ENCODE results near the gene UNC5C. TPM values are rescaled to one million over a fixed set of nuclear protein-coding genes. Genes with fewer than 3 reads are reported as not detected.

Gene UNC5C
- total RNA-seq, 2 donors from 2014 or later, result 0.52 to 2.0 TPM

DNA sequence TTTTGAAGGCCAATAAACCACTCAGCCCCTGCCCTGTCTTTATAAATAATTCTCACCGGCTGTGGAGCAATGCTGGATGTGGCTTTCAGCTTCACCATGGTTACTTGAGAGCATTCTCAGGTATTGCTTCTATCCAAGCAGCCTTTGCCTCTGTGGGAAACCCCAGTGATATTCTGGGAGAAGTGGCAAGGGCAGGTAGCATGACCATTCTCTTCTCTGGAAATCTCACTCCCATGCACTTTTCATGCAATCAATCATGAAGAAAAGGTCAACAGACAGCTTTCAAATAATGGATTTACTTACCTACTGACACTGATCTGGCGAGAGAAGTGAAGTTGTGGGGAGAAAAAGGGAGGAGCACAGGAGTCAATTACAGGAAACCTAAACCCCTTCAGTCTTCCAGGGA is 49.5 kb downstream of the UNC5C start:
- Histone ChIP-seq H3K9me3 (no peaks in the 10 kb centered on the region), H3K27me3 (no peaks in the 10 kb centered on the region), H3K36me3 (replicated peaks in 1 of 2; ENCODE audit: insufficient read depth in 1 of 2, low read depth in 2 of 2) (no peaks in the 10 kb centered on the region), H3K27ac (no peak overlapping the region), H3K4me1 (no peaks in the 10 kb centered on the region), H3K4me3 (no peak overlapping the region)
- WGBS, 2 donors, result 60 to 62% methylated on average over 2 of the region's 2 CpGs
- intact Hi-C loops (cut with DNase I), result no loop called here
- TF ChIP-seq CTCF (IDR thresholded peaks at IDR 0.05), result no peak
- TF ChIP-seq POLR2A (IDR thresholded peaks at IDR 0.05), result no peak
- ATAC-seq (no peak), DNase-seq (no peak)

- TF ChIP-seq CTCF (IDR thresholded peaks at IDR 0.05) (no peak), POLR2A (IDR thresholded peaks at IDR 0.05) (no peak)
- Histone ChIP-seq H3K4me3 (no peak overlapping the region), H3K36me3 (replicated peaks in 1 of 2; ENCODE audit: insufficient read depth in 1 of 2, low read depth in 2 of 2) (no peaks in the 10 kb centered on the region), H3K27me3 (no peaks in the 10 kb centered on the region), H3K9me3 (no peaks in the 10 kb centered on the region), H3K27ac (no peak overlapping the region), H3K4me1 (no peaks in the 10 kb centered on the region)
- ATAC-seq, result no peak
- DNase-seq, result no peak
- intact Hi-C loops (cut with DNase I), result no loop called here
Observed at GRCh38 chr4:95494186-95494585, 54.6 kb downstream of the UNC5C start.

DNA sequence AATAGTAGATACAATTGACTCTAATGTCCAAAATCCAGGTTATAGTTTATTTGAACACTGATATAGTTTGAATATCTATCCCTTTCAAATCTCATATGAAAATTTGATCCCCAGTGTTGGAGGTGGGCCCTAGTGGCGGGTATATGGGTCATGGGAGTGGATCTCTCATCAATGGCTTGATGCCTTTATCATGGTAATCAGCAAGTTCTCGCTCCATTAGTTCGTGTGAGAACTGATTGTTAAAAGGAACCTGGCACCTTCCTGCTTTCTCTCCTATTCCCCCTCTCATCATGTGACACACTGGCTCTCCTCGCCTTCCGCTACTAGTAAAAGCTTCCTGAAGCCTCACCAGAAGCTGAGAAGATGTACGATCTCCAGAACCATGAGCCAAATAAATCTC is 70.1 kb downstream of the UNC5C start:
- Histone ChIP-seq H3K27ac (no peak overlapping the region), H3K27me3 (no peaks in the 10 kb centered on the region), H3K4me1 (no peaks in the 10 kb centered on the region), H3K9me3 (no peaks in the 10 kb centered on the region), H3K36me3 (replicated peaks in 1 of 2; ENCODE audit: insufficient read depth in 1 of 2, low read depth in 2 of 2) (no peaks in the 10 kb centered on the region), H3K4me3 (no peak overlapping the region)
- no peak for DNase-seq
- no peak for ATAC-seq
- WGBS, 2 donors, result 77 to 81% methylated on average over 6 of the region's 6 CpGs
- TF ChIP-seq CTCF (IDR thresholded peaks at IDR 0.05), result no peak
- no peak for TF ChIP-seq POLR2A (IDR thresholded peaks at IDR 0.05)
- intact Hi-C loops (cut with DNase I), result no loop called here

DNA sequence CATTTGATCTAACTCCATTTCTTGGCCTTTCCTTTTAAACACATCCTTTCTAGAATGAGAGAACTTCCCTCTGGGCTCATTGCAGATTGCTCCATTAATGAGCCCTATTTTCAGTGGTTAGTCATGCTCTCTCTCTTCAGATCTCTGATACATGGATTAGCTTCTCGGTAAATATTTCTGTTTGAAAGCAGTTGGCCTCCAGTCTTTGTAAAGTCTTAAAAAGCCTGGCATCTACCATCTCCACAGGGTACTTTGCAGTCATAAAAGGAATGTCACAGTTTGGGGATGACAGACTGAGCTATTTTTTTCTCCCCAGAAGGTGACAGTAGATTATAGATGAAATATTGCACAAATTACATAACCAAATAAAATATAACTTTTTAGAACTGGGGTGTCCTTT is 72.7 kb downstream of the UNC5C start:
- WGBS, 2 donors, result 52 to 66% methylated on average over 1 of the region's 1 CpG
- DNase-seq (no peak), ATAC-seq (no peak)
- Histone ChIP-seq H3K36me3 (replicated peaks in 1 of 2; ENCODE audit: insufficient read depth in 1 of 2, low read depth in 2 of 2) (no peaks in the 10 kb centered on the region), H3K4me3 (no peak overlapping the region), H3K4me1 (no peaks in the 10 kb centered on the region), H3K9me3 (no peaks in the 10 kb centered on the region), H3K27me3 (no peaks in the 10 kb centered on the region), H3K27ac (no peak overlapping the region)
- TF ChIP-seq CTCF (IDR thresholded peaks at IDR 0.05) (no peak), POLR2A (IDR thresholded peaks at IDR 0.05) (no peak)
- intact Hi-C loops (cut with DNase I), result no loop called here

DNA sequence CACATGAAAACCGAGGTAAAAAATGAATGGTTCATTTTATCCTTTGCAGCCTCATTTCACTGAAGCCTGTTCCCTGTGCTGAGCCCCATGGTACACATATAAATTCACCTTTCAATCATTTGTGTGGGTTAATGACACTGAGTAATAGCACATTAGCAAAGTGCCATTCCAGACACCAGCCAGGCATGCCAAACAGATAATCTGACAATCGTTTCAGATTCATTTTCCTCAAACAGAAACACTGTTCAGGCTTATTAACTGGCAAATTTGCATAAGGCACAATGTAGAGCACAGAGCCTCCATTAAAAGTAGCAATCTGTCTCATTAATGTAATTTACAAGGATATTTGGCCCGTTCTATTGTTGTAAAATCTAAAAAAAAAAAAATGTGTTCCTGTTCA is 76.2 kb downstream of the UNC5C start:
- no peak overlapping the region for H3K4me3 ChIP-seq
- 17 to 21% methylated on average over 3 of the region's 3 CpGs for WGBS, 2 donors
- H3K9me3 ChIP-seq, result no peaks in the 10 kb centered on the region
- ATAC-seq, result no peak
- no peaks in the 10 kb centered on the region for H3K36me3 ChIP-seq (replicated peaks in 1 of 2; ENCODE audit: insufficient read depth in 1 of 2, low read depth in 2 of 2)
- TF ChIP-seq POLR2A (IDR thresholded peaks at IDR 0.05) (no peak), CTCF (IDR thresholded peaks at IDR 0.05) (no peak)
- H3K27ac ChIP-seq, result no peak overlapping the region
- intact Hi-C loops (cut with DNase I), result no loop called here
- H3K4me1 ChIP-seq, result no peaks in the 10 kb centered on the region
- H3K27me3 ChIP-seq, result no peaks in the 10 kb centered on the region
- no peak for DNase-seq
